SW 1271 (cell line): Measurements from ENCODE around the gene SRGAP2.
A peak's percentile ranks its signal among the peaks of the same experiment; 100 is the strongest.
"Not testable (repeated sequence)": the region's sequence is repeated elsewhere in the genome, so short reads cannot be mapped to it uniquely, and the experiment has no call there.

Experiments
- DNase-seq, 2 experiments: peaks; one replicate each; lab custom pipeline; 2025; lab: John Stamatoyannopoulos, UW

SRGAP2 gene

GRCh38 chr1:206203364-206204158 lies at the start of gene SRGAP2:
TSS of gene SRGAP2 (plus strand) at chr1:206203541. CDS start at chr1:206205971, 2,430 bp downstream.
- not testable (repeated sequence) for DNase-seq

DNA sequence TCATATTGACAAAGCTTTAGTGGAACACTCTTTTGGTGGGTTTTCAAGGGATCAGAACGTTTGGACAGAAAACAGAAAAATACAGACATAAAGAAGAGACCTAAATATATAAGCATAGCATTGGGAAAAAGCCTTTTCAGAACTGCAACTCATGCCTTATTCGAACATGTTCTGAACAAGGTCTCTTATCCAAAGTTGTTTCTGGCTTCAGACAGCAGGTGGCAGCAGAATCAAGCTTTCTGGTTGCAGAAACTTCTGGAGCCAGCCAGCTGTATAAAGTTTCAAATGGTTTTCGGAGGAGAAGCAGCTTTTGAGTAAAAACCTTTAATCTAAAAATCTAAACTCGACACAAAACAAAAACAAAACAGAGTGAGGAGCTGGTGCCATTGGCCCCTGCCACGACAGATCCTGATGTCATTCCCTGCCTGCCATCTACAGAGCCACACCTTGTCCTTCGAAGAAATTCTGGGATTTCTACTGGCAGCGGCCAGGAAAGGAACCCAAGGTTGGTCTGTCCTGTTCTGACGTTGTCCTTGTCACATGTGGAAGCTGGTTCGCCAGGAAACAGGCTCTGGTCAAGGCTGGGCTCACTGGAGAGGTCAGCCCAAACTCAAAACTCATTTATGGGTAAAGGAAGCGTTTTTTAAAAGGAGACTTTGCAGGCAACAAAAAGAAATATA lies 35.9 kb upstream of the SRGAP2 start:
- not testable (repeated sequence) for DNase-seq

DNA sequence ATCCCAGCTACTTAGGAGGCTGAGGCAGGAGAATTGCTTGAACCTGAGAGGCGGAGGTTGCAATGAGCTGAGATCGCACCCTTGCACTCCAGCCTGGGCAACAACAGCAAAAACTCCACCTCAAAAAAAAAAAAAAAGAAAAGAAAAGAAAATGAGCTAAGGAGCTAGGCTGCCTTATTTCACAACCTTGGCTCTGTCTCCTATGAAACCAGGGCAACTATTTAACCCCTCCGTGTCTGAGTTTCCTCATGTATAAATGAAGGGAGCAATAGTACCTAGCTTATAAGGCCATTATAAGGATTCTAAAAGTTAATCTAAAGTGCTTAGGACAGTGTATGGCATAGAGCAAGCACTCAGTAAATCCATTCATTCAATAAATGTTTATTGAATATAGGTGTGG lies 33.5 kb upstream of the SRGAP2 start:
- DNase-seq, result not testable (repeated sequence)

DNA sequence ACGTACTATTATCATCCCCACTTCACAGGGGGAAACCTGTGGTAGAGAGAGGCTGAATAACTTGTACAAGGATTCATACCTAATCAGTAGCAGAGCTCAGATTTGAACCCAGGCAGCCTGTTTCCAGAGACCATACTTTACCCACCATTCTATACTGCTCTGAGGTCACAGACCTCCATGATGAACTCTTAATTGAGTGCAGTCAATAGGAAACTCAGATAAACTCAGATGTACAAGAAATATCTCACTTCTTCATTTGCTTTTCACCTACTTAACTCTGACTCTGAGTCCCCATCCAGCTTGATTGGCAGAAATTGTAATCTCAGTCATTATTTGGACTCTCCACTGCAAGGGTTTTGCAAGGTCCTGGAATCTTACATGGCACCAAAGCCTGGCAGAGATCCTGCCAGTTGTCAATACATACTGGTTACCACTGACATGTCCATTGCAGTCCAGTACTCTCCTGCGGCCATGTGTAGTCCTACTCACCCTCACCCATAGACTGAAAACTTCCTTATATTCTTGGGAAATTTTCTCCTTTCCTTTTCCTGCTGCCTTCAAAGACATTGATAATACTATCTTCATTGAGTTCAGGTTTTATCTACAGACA lies 30.1 kb upstream of the SRGAP2 start:
- not testable (repeated sequence) for DNase-seq

GRCh38 chr1:206174182-206174868 lies 29.0 kb upstream of the SRGAP2 start:
- not testable (repeated sequence) for DNase-seq

GRCh38 chr1:206175459-206176113 lies 27.8 kb upstream of the SRGAP2 start:
- not testable (repeated sequence) for DNase-seq

DNA sequence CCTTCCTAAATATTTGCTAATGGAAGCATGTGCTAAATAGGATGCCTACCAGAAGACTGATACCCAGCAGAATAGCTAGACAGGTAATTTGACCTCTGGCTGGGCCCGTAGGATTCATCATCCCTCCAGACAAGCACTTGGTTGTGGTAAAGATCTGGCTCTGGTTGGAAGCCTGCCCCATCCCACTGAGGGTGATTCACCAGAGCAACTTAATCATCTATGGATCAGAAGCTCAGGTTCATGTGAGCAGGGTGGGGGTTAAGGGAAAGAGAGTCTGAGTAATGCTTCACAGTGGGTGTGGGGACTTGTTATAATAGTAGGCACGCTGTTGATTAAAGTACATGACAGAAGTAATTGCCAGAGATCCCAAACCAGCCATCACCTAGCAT lies 27.2 kb upstream of the SRGAP2 start:
- DNase-seq, result not testable (repeated sequence)

DNA sequence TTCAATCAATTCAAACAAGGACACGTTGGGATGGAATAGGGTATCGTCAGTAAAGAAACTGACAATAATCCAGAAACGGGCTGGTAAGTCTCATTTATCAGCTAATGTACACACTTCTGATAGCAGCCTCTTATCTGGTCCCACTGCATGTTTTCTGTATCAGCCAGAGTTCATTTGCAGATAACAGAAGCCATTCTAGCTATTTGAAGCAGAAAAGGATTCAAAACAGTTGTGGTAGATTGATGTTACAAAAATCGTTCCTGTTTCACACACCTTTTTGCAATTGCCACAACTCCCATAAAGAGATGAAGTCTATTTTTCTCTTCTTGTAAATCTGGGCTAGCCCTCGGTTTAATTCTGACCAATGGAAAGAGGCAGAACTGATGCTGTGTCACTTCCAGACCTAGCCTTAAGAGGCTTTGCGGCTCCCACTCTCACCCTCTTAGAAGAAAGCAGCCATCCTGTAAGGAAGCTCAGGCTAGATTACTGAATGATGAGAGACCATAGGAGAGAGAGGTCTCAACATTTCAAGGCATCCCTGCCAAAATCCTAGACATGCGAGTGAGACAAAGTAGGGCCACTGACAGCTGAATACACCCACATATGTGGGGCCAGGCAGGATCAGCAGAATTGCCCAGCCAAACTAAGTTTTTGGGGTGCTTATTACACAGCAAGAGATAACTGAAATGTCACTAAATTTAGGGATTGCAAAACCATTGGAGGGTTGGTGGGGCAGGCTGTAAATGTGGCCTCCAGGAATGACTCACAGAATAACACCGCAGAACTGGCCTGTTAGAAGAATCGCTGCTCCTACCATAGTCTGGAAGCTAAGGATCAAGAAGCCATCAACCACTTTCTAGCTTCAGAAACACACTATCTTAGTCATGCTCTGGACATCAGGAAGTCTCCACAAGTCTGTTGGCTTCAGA lies 25.0 kb upstream of the SRGAP2 start:
- DNase-seq, result not testable (repeated sequence)

- not testable (repeated sequence) for DNase-seq
Measured at GRCh38 chr1:206179666-206180065, 23.7 kb upstream of the SRGAP2 start.

GRCh38 chr1:206182368-206183317 lies 20.7 kb upstream of the SRGAP2 start:
- not testable (repeated sequence) for DNase-seq

GRCh38 chr1:206183788-206184187 lies 19.6 kb upstream of the SRGAP2 start:
- not testable (repeated sequence) for DNase-seq

DNA sequence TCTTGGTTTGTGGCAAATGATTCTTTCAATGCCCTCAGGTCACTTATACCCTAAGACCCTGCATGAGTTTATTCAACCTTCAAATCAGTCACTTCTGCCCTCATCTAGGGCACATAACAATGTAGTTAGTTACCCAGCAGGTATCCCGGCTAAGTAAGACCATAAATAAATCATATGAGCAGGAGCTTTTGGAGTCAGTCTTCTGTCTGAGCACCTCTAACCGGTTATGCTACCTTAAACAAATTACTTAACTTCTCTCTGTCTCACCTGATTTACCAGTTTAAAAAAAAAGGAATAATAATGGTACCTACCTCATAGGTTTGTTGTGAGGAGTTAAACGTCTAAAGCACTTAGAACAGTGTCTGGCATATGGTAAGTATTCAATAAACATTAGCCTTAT lies 17.6 kb upstream of the SRGAP2 start:
- DNase-seq, result not testable (repeated sequence)

- not testable (repeated sequence) for DNase-seq
Measured at GRCh38 chr1:206186826-206187225, 16.5 kb upstream of the SRGAP2 start.

- DNase-seq, result not testable (repeated sequence)
Measured at GRCh38 chr1:206195182-206195581, 8.2 kb upstream of the SRGAP2 start.

DNA sequence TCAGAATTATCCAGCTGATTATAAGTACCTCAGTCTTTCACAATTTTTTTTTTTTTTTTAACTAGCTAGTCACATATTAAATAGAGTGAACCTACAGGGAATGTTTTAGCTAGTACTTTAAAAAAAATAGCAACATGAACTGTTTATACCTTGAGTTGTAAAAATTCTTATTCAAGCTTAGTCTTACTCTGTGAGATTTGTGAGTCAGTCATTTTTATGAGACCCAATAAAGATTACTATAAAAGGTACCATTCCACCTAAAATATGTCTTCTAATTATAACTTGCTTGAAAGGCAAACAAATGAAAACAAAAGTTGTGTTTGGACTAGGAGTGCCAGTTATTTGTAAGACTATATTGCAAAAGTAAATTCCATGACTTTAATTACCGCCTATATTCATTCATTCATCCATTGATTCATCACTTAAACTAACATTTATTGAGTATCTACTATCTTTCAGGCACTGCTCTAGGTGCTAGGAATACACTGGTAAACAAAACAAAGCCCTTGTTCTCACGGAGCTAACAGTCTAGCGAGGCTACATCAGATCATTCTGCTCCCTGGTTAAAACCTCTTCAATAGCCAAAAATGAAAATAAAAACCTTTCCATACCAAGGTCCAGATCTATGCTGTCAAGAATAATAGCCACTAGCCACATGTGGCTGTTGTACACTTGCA lies 6.5 kb upstream of the SRGAP2 start:
- not testable (repeated sequence) for DNase-seq

GRCh38 chr1:206202789-206203363 lies 465 bp upstream of the SRGAP2 start, which contains the start of gene FAM72A:
TSS of gene FAM72A (minus strand) at chr1:206202839. CDS start at chr1:206202025, 814 bp downstream.
- DNase-seq, result peak; percentile 82 to 98

DNA sequence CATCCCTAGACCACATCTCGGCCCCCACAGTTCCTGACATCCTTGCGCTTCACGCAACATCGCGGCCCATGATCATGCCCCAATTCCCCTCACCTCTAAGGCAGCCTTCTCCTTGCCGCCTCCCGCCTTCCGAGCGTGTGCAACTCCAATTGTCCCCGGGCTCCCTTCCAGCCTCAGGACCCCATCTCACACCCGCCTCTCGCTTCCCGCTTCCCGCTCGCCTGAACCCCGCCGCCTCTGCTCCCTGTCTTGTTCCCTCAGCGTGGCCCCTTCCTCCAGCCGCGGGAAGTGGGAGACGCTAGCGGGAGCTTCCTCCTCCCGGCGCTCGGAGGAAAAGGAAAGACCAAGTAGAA lies 794 bp downstream of the SRGAP2 start:
- not testable (repeated sequence) for DNase-seq

DNA sequence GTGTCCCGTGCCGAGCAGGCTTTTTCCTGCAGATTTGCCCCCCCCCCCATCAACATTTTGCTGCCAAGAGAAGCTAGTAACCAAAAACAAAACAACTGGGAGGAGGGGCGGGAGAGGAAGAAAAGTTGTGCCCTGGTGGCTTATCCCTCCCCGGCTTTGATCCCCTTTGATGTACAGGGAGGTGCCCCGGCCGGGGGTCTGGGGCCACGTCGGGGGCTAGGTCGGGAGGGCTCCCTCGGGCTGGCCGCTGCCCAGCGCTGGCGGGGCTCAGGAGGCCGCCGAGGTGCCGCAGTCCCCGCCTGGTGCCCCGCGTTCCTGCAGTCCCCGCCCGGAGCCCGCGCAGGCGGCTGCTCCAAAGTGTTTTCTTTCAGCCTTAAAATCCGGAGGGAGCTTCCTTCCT lies 1.5 kb downstream of the SRGAP2 start:
- DNase-seq, result not testable (repeated sequence)
